Activated CD8-positive, alpha-beta T cell treated with anti-CD3 and anti-CD28 coated beads for 36 hours (primary cell): ENCODE measurements around the gene NDUFAF3. TPM values are rescaled to one million over a fixed set of nuclear protein-coding genes. Genes with fewer than 3 reads are reported as not detected.

Experiments
- ATAC-seq: fragments of 200-7000 bp; cut with Tn5 transposase; one replicate; pipeline ENCODE4 v1.10.0; 2021; ENCODE audit warnings: mild to moderate bottlenecking, moderate library complexity
- CTCF ChIA-PET: fragments of 350-600 bp; sonication (Branson Sonifier 250); formaldehyde crosslinking; loops from one replicate; lab custom pipeline; 2021; ENCODE audit warnings: antibody characterized with exemption; lab: Charles Lee
- POLR2A ChIA-PET: fragments of 350-600 bp; sonication (Branson Sonifier 250); formaldehyde crosslinking; loops from one replicate; lab custom pipeline; 2021; ENCODE audit warnings: antibody characterized with exemption; lab: Charles Lee
- DNase-seq: peaks from one replicate; pipeline ENCODE4 v3.0.0-alpha.2; 2020
- H3K27ac Mint-ChIP-seq: one replicate; pipeline ENCODE4 v1.8.0; 2021; ENCODE audit warnings: mild to moderate bottlenecking, mixed read lengths
- H3K27me3 Mint-ChIP-seq: one replicate; pipeline ENCODE4 v1.8.0; 2021; ENCODE audit warnings: mixed read lengths
- H3K36me3 Mint-ChIP-seq: one replicate; pipeline ENCODE4 v1.8.0; 2021; ENCODE audit warnings: low read depth, mixed read lengths
- H3K4me1 Mint-ChIP-seq: one replicate; pipeline ENCODE4 v1.8.0; 2021; ENCODE audit warnings: low read depth, mixed read lengths
- H3K4me3 Mint-ChIP-seq: one replicate; pipeline ENCODE4 v1.8.0; 2021; ENCODE audit warnings: mild to moderate bottlenecking, moderate library complexity, mixed read lengths
- H3K9me3 Mint-ChIP-seq: one replicate; pipeline ENCODE4 v1.8.0; 2021; ENCODE audit warnings: mixed read lengths
- intact Hi-C: fragments of 100-400 bp; cut with micrococcal nuclease; formaldehyde crosslinking; loops from one replicate; pipeline ENCODE4 v1.10.0; 2022
- total RNA-seq, 2 experiments: library from RNA; stranded (reverse); gene quantifications; one replicate each; pipeline ENCODE4 v1.2.3, GENCODE V29; 2021
- TF ChIP-seq, protein P1 (sequence below): fragments of 200-600 bp; IDR thresholded peaks from one replicate; pipeline ENCODE4 v1.8.0; 2022; ENCODE audit warnings: antibody characterized with exemption, mild to moderate bottlenecking

NDUFAF3 gene
- total RNA-seq, 2 experiments from 2014 or later = 90.7 to 95.5 TPM

GRCh38 chr3:48982016-48982415 lies 39.9 kb upstream of the NDUFAF3 start:
- intact Hi-C loops = no loop called here
- Mint-ChIP-seq H3K4me1 (peaks cover 3% of the 10 kb centered on the region), H3K36me3 (peaks cover 36% of the 10 kb centered on the region), H3K27me3 (no peaks in the 10 kb centered on the region), H3K27ac (no peak overlapping the region), H3K9me3 (no peaks in the 10 kb centered on the region), H3K4me3 (no peak overlapping the region)
- POLR2A ChIA-PET = interaction anchor here (0.7 kb wide), 1 partner anchor 11 kb away, joined by 3 read pairs; no protein-coding TSS in a partner anchor
- CTCF ChIA-PET = no interaction called here
- TF ChIP-seq, protein P1, sequence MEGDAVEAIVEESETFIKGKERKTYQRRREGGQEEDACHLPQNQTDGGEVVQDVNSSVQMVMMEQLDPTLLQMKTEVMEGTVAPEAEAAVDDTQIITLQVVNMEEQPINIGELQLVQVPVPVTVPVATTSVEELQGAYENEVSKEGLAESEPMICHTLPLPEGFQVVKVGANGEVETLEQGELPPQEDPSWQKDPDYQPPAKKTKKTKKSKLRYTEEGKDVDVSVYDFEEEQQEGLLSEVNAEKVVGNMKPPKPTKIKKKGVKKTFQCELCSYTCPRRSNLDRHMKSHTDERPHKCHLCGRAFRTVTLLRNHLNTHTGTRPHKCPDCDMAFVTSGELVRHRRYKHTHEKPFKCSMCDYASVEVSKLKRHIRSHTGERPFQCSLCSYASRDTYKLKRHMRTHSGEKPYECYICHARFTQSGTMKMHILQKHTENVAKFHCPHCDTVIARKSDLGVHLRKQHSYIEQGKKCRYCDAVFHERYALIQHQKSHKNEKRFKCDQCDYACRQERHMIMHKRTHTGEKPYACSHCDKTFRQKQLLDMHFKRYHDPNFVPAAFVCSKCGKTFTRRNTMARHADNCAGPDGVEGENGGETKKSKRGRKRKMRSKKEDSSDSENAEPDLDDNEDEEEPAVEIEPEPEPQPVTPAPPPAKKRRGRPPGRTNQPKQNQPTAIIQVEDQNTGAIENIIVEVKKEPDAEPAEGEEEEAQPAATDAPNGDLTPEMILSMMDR = no peak
- DNase-seq = no peak
- ATAC-seq = no peak

DNA sequence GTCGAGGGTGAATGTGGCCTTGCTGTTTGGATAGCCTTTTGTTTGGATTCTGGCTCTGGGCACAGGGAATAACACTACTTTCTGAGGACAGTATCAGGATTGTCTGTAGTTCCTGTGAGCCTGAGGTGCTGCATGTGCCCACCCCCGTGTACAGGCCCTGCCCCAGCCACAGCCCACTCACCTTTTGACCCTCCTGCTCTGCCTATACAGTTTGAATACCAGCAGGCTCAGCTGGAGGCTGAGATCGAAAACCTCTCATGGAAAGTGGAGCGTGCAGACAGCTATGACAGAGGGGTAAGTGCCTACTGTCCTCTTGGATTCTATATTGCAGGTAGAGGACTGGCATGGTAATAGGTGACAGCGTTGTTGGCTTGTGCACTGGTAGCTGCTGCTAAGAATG lies 39.2 kb upstream of the NDUFAF3 start:
- H3K9me3 Mint-ChIP-seq = no peaks in the 10 kb centered on the region
- DNase-seq (no peak), ATAC-seq (no peak)
- TF ChIP-seq, protein P1 = no peak
- no peak overlapping the region for H3K4me3 Mint-ChIP-seq
- intact Hi-C loops = no loop called here
- peaks cover 36% of the 10 kb centered on the region for H3K36me3 Mint-ChIP-seq
- H3K27ac Mint-ChIP-seq = no peak overlapping the region
- no peaks in the 10 kb centered on the region for H3K27me3 Mint-ChIP-seq
- H3K4me1 Mint-ChIP-seq = peaks cover 3% of the 10 kb centered on the region
- CTCF ChIA-PET = no interaction called here
- POLR2A ChIA-PET = interaction anchor here (0.7 kb wide), 1 partner anchor 11 kb away, joined by 3 read pairs; no protein-coding TSS in a partner anchor

DNA sequence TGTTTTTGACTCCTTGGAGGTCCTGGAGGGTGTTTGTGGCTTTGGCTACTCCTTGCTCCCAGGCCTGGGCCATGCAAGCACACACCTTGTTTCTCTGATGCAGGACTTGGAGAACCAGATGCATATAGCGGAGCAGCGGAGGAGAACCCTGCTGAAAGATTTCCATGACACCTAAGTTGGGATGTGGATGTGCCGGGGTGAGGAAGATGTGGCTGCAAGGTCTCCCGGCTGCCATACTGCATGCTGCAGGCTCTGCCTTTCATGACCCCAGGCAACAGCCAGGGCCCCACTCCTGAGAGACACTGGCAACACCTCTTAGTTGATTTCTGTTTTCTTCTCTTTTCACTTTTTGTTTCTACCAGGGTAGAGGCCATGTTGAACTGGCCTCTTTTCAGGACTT lies 38.8 kb upstream of the NDUFAF3 start:
- H3K9me3 Mint-ChIP-seq = no peaks in the 10 kb centered on the region
- ChIA-PET CTCF (no interaction called here), POLR2A (interaction anchor here (0.7 kb wide), 1 partner anchor 12 kb away, joined by 3 read pairs; no protein-coding TSS in a partner anchor)
- no peaks in the 10 kb centered on the region for H3K27me3 Mint-ChIP-seq
- H3K27ac Mint-ChIP-seq = no peak overlapping the region
- ATAC-seq = no peak
- TF ChIP-seq, protein P1 = no peak
- peaks cover 32% of the 10 kb centered on the region for H3K36me3 Mint-ChIP-seq
- H3K4me1 Mint-ChIP-seq = peaks cover 5% of the 10 kb centered on the region
- H3K4me3 Mint-ChIP-seq = no peak overlapping the region
- DNase-seq = no peak
- intact Hi-C loops = no loop called here

DNA sequence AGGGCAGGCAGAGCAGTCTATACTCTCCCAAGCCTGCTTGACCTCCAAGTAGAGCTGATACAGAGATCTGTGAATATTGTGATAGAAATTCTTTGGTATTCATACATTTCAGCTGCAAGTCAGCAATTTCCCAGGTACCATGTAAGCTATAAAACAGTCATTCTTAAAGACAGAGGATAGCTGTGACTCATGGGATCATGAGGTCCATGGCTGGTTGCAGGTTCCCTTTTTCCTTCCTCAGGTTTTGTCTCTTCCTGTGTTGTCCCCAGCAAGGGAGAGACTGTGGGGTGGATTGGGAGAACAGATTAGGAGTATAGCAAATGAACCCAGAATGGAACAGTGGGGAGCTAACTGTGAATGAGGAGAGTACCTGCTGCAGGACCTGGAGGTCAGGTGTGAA lies 37.3 kb upstream of the NDUFAF3 start:
- intact Hi-C loops = loop anchor here (5.0 kb wide), 1 partner anchor 38 kb away; the partner anchor contains the start of gene NDUFAF3
- H3K27me3 Mint-ChIP-seq = no peaks in the 10 kb centered on the region
- no peak for DNase-seq
- TF ChIP-seq, protein P1 = no peak
- peaks cover 28% of the 10 kb centered on the region for H3K36me3 Mint-ChIP-seq
- ATAC-seq = no peak
- no peaks in the 10 kb centered on the region for H3K9me3 Mint-ChIP-seq
- no peak overlapping the region for H3K27ac Mint-ChIP-seq
- H3K4me3 Mint-ChIP-seq = no peak overlapping the region
- ChIA-PET CTCF (interaction anchor here (6.5 kb wide), 1 partner anchor 30 kb away, joined by 78 read pairs; the partner anchor contains the start of gene DALRD3), POLR2A (interaction anchor here (0.6 kb wide), 1 partner anchor 178 kb away, joined by 4 read pairs; no protein-coding TSS in a partner anchor)
- H3K4me1 Mint-ChIP-seq = peaks cover 16% of the 10 kb centered on the region

DNA sequence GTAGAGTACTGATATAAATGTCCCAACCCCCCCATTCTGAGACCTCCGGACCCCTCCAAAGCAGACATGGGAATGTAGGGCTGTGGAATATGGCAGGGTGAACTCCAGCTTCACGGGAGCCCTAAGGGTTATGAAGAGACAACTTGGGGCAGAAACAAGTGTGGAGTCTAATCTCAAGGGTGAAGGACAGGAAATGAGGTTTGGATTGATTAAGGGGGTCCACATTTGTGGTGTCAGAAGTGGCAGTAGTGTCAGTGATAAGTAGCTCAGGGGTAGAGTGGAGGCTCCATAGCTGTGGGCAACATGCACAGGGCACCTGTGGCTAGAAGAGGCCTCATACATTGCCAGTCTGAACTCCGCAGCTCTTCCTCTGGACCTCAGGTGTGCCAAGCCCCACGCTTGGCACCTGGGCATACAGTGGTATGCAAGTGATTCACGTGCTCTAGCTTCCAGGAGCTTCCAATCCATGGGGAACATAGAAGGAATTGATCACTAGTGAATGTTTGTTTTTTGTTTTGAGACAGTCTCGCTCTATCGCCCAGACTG lies 36.0 kb upstream of the NDUFAF3 start:
- Mint-ChIP-seq H3K4me3 (no peak overlapping the region), H3K9me3 (no peaks in the 10 kb centered on the region), H3K27ac (no peak overlapping the region), H3K27me3 (no peaks in the 10 kb centered on the region), H3K4me1 (peaks cover 16% of the 10 kb centered on the region), H3K36me3 (peaks cover 30% of the 10 kb centered on the region)
- no peak for ATAC-seq
- CTCF ChIA-PET = interaction anchor here (1.3 to 6.5 kb wide), 3 partner anchors 16 to 29 kb away, joined by 3 to 78 read pairs (median 5); partner anchors contain the start of genes DALRD3 and WDR6
- DNase-seq = no peak
- intact Hi-C loops = loop anchor here (5.0 kb wide), 1 partner anchor 36 kb away; the partner anchor contains the start of gene NDUFAF3
- POLR2A ChIA-PET = no interaction called here
- TF ChIP-seq, protein P1 = no peak
